WI38 (cell line): Measurements from ENCODE around the gene JRKL.
"Not testable (repeated sequence)": the region's sequence is repeated elsewhere in the genome, so short reads cannot be mapped to it uniquely, and the experiment has no call there.

Source experiments
- H3K4me3 ChIP-seq: 2 replicates; pipeline ENCODE4 v1.5.1; 2011; ENCODE audit warnings: low read depth, mild to moderate bottlenecking, control low read depth, low read length
- CTCF ChIP-seq: IDR thresholded peaks from 2 replicates; pipeline ENCODE4 v1.5.1; 2012; ENCODE audit warnings: low read depth, mild to moderate bottlenecking, control low read depth, low read length

Gene JRKL

DNA sequence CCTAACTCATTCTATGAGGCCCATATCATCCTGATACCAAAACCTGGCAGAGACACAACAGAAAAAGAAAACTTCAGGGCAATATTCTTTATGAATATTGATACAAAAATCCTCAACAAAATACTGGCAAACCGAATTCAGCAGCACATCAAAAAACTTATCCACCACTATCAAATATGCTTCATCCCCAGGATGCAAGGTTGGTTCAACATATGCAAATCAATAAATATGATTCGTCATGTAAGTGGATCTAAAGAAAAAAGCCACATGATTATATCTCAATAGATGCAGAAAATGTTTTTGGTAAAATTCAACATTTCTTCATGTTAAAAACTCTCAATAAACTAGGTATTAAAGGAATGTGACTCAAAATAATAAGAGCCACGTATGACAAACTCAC is 40.9 kb downstream of the JRKL start:
- no peak overlapping the region for H3K4me3 ChIP-seq
- no peak for TF ChIP-seq CTCF

DNA sequence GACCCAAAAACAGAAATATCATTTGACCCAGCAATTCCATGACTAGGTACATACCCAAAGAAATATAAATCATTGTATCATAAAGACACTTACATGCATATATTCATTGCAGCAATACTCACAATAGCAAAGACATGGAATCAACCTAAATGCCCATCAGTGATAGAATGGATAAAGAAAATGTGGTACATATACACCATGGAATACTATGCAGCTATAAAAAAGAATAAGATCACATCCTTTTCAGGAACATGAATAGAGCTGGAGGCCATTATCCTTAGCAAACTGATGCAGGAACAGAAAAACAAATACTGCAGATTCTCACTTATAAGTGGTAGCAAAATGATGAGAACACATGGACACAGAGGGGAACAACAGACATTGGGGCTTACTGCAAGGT is 42.8 kb downstream of the JRKL start:
- not testable (repeated sequence) for H3K4me3 ChIP-seq
